Ishikawa (cell line): Measurements from ENCODE around the gene HDAC9.

Source experiments
- CEBPB ChIP-seq: IDR thresholded peaks from 2 replicates; pipeline ENCODE4 v1.6.1; 2012
- CREB1 ChIP-seq: IDR thresholded peaks from 2 replicates; pipeline ENCODE4 v1.6.1; 2012; ENCODE audit warnings: low read depth
- EGR1 ChIP-seq: IDR thresholded peaks from 2 replicates; pipeline ENCODE4 v1.6.1; 2012
- EP300 ChIP-seq: IDR thresholded peaks from 2 replicates; pipeline ENCODE4 v1.6.1; 2012; ENCODE audit warnings: borderline replicate concordance
- FOXM1 ChIP-seq: IDR thresholded peaks from 2 replicates; pipeline ENCODE4 v1.6.1; 2012; ENCODE audit warnings: low read depth, borderline replicate concordance
- RAD21 ChIP-seq: IDR thresholded peaks from 2 replicates; pipeline ENCODE4 v1.6.1; 2012; ENCODE audit warnings: low read depth
- TAF1 ChIP-seq: IDR thresholded peaks from 2 replicates; pipeline ENCODE4 v1.6.1; 2012; ENCODE audit warnings: low read depth, mild to moderate bottlenecking
- TCF12 ChIP-seq: IDR thresholded peaks from 2 replicates; pipeline ENCODE4 v1.6.1; 2012; ENCODE audit warnings: low read depth
- YY1 ChIP-seq: IDR thresholded peaks from 2 replicates; pipeline ENCODE4 v1.6.1; 2012; ENCODE audit warnings: low read depth
- TF ChIP-seq, protein P1 (sequence below): IDR thresholded peaks from 2 replicates; pipeline ENCODE4 v1.6.1; 2012
- TF ChIP-seq, protein P2 (sequence below): IDR thresholded peaks from 2 replicates; pipeline ENCODE4 v1.6.1; 2012
- TF ChIP-seq, protein P3 (sequence below): IDR thresholded peaks from 2 replicates; pipeline ENCODE4 v1.6.1; 2012; ENCODE audit warnings: low read depth, mild to moderate bottlenecking

DNA sequence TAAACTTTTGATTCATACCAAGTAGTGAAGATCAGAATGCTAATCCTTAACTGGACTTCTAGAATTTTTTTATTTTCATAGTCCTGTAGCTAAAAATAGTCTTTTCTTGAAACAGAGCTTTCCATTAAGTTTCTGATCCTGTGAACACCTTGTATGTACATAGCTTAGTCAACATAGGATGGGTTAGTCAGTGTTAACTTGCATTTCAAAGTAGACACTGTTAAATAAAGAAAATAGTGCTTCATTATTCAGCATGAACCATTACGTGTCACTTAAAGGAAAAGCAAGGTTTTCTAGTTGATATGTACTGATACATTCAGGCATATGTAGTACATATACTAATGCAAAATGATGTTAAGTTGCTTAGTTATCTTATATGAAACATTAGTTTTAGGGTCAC lies 7.5 kb upstream of the HDAC9 start:
- TF ChIP-seq TAF1 (no peak), TCF12 (no peak), CREB1 (no peak), EGR1 (no peak), YY1 (no peak), RAD21 (no peak), CEBPB (no peak), FOXM1 (no peak), EP300 (no peak)
- TF ChIP-seq, protein P1, sequence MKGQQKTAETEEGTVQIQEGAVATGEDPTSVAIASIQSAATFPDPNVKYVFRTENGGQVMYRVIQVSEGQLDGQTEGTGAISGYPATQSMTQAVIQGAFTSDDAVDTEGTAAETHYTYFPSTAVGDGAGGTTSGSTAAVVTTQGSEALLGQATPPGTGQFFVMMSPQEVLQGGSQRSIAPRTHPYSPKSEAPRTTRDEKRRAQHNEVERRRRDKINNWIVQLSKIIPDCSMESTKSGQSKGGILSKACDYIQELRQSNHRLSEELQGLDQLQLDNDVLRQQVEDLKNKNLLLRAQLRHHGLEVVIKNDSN, result no peak
- TF ChIP-seq, protein P2, sequence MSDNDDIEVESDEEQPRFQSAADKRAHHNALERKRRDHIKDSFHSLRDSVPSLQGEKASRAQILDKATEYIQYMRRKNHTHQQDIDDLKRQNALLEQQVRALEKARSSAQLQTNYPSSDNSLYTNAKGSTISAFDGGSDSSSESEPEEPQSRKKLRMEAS, result no peak
- TF ChIP-seq, protein P3, sequence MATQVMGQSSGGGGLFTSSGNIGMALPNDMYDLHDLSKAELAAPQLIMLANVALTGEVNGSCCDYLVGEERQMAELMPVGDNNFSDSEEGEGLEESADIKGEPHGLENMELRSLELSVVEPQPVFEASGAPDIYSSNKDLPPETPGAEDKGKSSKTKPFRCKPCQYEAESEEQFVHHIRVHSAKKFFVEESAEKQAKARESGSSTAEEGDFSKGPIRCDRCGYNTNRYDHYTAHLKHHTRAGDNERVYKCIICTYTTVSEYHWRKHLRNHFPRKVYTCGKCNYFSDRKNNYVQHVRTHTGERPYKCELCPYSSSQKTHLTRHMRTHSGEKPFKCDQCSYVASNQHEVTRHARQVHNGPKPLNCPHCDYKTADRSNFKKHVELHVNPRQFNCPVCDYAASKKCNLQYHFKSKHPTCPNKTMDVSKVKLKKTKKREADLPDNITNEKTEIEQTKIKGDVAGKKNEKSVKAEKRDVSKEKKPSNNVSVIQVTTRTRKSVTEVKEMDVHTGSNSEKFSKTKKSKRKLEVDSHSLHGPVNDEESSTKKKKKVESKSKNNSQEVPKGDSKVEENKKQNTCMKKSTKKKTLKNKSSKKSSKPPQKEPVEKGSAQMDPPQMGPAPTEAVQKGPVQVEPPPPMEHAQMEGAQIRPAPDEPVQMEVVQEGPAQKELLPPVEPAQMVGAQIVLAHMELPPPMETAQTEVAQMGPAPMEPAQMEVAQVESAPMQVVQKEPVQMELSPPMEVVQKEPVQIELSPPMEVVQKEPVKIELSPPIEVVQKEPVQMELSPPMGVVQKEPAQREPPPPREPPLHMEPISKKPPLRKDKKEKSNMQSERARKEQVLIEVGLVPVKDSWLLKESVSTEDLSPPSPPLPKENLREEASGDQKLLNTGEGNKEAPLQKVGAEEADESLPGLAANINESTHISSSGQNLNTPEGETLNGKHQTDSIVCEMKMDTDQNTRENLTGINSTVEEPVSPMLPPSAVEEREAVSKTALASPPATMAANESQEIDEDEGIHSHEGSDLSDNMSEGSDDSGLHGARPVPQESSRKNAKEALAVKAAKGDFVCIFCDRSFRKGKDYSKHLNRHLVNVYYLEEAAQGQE, result no peak
